Measurements from ENCODE around the gene NNAT.
"Not testable (repeated sequence)": the region's sequence is repeated elsewhere in the genome, so short reads cannot be mapped to it uniquely, and the experiment has no call there.

Gene NNAT

DNA sequence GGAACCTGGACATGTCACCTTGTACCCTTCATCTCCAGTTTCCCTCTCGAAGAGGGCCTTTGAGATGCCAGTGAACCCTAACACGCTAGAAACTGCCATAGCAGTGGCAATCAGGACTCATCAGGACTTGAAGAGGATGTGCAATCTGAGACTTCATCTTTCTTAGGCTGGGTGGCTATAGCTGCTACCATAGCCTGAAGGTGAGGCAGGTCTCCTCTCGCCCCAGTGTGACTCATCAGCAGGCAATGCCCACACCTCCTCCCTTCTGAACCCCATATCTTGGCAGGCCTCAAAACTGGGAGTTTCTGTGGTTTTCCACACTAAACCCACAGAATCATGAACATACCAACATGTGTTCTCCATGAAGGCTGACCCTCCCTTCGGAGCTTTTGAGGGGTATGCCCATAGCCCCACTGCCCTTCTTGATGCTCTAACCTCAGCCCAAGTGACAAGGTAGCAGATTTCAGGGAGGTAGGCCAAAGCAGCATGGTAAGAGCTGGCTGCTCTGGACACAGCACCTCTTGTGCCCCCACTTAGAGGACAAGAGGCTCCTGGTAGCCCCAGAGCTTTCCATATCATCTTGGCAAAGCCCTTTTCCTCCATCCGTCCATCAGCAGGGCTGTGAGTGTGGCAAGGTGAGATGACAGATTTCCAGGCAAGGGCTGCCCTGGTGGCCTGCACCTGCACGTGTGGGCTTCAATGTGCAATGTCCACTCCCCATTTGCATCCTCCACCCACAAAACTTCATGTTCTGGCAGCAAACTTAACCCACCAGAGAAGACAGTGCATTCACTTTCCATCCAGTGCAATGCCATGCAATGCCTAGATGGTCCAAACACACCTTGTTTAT is 4.0 kb downstream of the NNAT start:
- DNase-seq (ENCODE audit: low read depth), result no peak

DNA sequence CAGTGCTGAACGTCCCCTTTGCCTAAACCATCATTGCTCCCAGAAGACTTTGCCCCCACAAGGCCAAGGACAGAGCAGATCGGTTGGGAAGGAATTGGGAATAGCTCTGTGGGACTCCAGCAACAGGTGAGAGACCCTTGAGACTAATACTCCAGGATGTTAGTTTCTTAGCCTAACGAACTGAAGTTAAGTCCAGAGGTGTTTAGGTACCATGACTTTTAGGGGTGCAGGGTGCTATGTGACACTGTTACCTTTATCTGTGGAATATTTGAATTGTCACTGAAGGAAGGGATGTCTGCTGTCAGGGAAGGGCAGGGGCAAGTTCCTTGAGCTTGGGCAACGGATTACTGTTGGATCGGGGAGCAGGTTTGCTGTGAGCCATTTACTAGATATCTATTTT is 4.8 kb downstream of the NNAT start:
- DNase-seq (ENCODE audit: low read depth), result no peak

DNA sequence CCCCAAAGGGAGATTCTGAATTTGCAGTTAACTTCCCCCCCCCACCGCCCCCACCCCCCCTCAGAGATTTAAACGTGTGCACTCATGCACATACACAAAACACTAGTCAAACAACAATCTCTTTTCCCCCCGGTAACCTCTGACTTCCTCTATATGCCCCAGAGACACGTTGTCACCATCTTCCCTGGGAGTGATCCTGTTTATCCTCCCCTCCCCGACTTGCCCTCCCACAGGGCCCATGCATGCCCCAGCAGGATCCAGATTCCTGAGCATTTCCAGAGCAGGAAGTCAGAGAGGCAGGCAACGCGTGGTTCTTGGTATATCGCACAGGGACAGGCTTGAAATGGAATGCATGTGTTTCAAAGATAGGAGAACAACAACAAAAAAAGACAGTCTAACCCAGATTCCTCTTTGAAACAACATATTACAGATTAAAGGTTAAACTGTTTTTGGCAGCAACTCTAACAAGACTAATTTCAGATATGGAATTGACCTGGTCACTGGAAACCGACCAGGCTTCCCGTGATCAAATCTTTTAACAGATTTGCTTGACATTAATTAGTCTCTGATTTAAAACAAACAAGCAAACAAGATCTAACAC is 5.3 kb downstream of the NNAT start:
- no peak for DNase-seq (ENCODE audit: low read depth)

DNA sequence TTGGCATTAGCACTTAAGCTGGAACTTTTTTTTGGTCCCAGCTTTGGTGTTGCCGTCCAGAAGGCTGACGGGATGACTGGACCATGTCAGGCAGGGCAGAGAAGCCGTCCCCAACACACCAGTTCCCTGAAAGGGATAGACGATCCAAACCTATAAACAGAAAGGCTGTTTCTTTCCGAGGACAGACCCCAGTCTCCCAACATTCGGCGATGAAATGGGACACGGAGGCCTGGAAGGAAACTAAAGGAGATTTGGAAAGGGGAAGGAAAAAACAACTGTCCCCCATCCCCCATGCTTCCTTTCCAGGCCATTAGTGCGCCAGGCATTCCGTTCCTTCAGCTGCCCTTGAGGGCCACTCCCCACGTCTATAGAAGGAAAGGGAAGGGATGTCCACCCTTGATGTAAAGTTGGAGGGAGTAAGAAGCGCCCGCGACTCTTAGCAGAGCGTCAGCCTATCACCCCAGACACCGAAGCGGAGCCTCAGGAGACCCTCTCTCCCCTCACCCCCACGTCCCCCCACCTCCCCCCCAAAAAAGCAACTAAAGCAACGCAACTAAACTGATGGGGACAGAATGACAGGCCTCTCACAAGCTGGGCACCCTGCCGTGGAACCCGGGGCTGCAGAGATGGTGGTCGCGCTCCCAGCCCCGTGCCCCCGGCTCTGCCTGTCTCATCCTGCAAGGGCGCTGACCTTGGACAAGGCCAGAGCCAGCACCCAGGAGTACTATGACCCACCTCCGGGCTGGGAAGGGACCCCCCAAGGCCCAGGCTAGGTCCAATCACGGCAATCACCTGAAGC is 6.0 kb downstream of the NNAT start:
- DNase-seq (ENCODE audit: low read depth), result no peak

DNA sequence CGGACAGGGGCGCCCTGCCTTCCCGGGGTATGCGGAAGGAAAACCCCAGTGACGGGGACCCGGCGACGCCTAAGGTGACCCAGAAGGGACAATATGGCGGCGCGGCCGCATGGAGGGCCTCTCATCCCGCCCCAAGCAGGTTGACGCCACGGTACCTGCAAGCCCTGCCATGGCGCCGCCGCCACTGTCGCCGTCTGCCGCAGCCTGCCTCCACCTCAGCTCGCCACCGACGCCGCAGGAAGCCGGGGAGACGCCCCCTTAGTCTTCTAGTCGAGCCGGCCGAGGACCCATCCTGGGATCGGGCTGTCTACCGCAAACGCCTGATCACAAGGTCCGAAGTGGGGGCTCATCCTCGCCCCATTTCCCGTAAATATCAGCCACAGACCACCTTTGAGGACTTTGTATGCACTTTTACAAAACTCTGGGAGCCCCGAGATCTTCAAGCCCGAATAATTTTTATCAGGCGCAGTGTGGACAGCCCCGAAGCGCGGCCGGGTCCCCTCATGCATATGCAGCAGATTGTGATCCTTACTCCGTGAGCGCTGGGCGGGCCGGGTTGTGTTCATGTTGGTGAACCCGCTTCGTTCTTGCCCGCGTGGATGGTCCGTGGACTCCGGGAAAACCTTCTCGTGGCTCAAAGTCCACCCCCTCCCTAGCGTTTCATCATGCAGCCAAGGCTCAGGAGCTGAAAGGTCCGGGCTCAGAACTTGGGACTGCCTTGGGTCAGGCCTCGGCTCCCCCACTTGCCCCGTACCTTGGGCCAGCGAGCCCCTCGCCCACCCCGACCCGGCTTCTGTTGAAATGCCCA is 6.8 kb downstream of the NNAT start, which contains the start of gene BLCAP:
BLCAP (minus strand) TSS at position 239 of the 808 bp plus-strand sequence. CDS start 8,702 bp downstream, outside the sequence.
- DNase-seq (ENCODE audit: low read depth), result peak; percentile 87

DNA sequence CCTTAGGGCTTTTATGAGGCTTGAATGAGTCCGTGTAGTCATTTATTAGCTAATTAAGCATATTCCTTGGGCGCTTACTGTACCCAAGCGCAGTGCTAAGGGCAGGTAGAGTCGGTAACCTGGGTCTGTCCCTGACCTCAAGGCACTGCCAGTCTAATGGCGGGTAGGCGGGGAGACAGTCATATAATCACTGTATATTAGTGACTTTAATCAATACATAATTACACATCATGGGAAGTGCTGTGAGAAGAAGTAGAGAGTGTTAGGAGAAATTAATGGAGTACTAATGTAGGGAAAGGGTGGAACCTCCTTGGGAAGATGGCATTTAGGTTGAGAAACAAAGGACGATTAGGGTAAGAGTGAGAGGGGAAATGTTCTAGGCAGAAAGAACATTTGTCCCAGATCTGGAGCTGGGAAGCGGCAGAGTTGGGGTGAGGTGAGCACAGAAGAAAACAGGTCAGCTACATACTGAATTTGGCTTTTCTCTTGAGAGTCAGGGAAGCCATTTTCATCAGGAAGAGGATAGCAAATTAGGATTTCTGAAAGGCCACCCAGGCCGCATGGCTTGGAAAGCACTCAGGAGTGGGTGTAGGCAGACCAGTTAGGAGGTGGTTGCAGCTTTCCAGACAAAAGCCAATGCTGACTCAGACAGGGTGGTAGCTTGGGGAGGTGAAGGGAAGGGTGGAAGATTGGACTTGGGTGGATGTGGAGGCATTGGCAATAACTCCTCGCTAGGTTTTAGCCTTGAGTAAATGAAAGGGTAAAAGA is 7.6 kb downstream of the NNAT start:
- DNase-seq (ENCODE audit: low read depth), result no peak

DNA sequence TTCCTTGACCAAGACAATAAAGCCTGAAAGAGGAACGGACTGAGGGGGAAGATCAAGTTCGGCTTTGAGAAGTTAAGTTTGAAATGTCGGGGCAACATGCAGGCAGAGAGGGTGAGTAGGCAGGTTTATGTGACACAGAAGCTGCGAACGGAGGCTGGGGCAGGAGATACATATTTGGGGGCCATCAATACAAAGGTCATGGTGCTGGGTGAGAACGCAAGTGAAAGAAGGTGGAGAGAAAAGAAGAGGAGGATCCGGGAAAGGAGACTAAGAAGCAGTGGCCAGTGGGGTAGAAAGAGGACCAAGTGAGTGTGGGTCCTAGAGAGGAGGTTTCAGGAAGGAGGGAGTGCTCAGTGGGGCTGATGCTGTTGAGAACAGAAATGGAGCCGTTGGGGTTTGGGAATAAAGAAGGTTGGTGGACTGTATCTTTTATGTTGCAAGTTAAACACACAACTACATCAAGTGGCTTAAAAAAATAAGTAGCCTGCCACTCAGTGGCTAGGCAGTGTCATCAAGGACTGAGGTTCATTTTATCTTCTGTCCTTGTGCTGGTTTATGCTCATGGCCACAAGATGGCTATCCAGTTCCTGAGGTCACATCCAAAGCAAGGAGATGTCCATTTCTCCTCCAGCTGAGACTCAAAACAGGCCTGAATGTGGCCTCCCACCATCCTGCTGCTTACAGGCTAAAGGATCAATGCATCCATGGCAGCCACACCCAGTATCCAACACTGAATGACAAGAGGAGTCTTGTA is 8.3 kb downstream of the NNAT start:
- DNase-seq (ENCODE audit: low read depth), result no peak

DNA sequence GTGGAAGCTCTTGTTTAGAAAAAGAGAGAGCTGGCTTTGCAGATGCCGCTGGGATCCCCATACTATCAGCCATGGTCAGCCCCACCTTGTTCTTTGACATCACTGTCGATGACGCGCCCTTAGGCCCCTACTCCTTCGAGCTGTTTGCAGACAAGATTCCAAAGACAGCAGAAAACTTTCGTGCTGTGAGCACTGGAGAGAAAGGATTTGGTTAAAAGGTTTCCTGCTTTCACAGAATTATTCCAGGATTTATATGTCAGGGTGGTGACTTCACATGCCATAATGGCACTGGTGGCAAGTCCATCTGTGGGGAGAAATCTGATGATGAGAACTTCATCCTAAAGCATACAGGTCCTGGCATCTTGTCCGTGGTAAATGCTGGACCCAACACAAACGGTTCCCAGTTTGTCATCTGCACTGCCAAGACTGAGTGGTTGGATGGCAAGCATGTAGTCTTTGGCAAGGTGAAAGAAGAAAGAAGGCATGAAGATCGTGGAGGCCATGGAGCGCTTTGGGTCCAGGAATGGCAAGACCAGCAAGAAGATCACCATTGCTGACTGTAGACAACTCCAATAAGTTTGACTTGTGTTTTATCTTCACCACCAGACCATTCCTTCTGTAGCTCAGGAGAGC is 9.0 kb downstream of the NNAT start:
- DNase-seq (ENCODE audit: low read depth), result no peak

DNA sequence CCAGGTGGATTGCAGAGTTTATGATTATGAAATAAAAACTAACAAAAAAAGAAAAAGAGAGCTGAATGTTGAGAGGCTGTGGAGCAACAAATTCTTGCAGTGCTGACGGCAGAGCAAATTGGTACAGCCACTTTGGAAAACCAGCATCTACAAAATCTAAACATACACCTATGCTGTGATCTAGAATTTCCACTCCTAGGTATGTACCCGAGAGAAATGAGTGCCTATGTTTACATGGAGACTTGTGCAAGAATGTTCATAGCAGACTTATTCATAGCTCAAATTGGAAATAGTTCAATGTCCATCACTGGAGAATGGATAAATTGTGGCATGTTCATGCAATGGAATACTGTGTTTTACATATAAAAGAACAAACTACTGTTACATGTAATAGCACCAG is 9.6 kb downstream of the NNAT start:
- DNase-seq (ENCODE audit: low read depth), result no peak

DNA sequence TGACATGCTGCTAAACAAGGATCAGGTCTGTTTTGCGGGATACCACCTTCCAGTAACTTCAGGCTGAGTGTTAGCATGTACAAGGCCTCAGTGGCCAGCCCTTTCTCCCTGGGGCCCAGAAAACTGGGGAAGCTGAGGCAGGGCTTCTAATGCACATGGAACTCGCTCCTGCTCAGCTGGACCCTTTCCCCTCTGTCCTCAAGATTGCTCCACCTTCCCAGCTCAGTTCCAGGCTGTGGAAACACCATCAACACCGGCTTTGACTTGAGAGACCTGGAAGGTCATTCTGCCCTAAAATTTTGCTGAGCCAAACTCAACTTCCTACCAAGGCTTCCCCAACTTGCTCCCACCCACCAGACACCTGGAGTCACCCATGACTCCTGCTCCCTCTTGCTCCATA is 10.8 kb downstream of the NNAT start:
- no peak for DNase-seq (ENCODE audit: low read depth)

DNA sequence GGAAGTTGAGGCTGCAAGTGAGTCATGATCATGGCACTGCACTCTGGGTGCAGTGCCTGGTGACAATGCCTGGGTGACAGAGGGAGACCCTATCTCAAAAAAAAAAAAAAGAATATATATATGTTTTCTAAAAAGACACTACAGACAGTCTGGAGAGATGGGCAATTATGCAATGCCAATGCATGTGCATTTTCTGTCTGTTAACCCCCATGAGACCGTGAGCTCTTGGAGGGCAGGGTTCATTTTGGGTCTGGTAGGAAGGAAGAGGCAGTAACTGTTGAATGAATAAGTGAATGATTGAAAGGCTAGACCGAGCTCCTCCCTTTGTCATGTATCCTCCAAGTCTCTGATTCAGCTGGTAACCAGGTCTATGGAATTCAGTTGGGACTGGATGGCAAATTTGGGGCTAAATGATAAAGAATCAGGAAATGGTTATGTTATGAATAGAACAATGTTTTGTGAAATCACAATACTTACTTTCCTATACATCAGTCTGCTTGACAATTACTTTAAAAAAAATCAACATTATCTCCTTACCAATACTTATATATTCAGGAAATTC is 12.2 kb downstream of the NNAT start:
- DNase-seq (ENCODE audit: low read depth), result no peak

DNA sequence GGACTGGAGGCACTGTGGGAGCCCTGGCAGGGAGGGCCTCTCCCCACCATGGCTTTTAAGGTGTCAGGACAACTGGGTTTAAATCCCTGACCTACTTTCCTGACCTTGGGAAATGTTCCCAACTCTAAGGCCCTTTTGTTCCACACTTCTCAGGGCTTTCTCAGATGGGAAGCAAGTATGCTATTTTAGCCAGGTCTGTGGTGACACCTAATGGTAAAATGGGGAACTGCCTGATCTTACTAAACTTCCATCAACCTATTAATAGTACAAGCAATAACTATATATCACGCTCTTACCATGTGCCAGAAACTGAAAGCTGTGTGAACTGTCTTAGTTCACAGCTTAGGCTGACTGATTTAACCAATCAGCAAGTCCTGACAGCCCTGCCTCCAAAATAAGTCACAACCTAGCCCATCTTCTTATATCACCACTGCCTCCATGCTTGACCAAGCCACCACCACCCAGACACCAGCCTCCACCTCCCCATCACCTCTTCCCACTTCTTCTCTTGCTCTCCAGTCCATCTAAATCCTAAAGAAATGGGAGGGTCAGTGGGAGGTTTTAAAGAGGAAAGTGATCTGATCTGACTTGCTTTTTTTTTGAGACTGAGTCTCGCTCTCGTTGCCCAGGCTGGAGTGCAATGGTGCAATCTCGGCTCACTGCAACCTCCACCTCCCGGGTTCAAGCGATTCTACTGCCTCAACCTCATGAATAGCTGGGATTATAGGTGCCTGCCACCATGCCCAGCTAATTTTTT is 13.5 kb downstream of the NNAT start:
- no peak for DNase-seq (ENCODE audit: low read depth)

DNA sequence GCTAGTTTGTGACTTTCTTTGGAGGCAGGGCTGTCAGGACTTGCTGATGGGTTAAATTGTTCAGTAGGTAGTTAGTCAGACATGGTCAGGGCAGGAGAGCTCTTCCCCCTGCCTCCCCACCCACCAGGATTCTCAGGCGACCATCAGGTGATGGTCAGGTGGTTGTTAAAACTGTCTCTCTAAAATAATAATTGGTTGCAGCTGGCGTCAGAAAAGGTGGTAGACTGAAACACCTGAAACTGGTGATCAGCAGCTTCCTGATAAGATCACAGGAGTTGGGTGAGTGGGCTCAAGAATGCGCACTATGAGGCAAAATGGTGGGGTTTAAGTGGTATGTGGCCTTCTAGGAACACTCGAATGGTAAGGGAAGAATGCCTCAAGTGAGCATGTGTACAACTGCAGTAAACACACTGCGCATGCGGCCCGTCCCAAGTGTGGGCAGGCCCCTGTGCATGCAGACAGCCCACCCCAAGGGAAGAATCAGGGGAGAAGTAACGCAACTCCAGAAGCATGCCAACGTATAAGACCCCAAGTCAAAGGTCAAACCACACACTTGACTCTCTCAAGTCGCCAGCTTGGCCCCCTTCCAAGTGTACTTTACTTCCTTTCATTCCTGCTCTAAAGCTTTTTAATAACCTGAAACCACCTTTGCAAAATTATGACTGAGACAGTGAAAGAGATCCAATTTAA is 14.5 kb downstream of the NNAT start:
- no peak for DNase-seq (ENCODE audit: low read depth)

DNA sequence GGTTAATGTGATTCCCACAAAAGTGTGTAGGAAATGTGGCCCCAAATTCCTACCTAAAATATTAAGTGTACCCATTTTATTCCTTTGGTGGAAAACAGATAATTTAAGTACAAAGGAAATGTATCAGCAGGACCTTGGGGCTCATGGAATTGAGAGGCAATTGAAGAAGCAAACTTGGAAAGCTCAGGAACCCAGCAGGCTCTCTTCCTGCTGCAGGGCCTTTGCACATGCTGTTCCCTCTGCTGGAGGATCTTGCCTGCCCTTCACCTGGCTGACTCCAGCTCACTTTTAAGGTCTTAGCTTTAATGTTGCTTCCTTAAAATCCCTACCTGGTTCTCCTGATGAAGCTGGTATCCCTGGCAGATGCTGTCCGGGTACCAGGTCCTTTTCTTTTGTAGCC is 16.5 kb downstream of the NNAT start:
- DNase-seq (ENCODE audit: low read depth), result no peak

DNA sequence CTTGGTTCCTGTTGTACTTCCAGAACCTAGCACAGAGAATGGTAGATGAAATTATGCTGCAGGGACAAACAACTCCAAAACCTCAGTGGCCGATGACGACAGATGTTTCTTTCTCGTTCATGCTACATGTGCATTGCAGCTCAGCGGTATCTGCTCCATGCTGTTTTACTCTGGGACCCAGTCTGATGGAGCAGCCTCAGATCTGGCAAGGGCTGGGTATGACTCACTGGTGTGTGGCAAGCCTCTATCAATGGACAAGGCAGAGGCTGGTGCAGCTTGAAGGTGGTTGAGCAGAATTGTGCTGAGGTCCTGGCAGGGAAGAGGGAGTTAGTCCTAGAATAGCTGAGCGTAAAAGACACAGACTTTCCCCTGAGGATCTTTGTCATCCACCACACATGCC is 17.0 kb downstream of the NNAT start:
- no peak for DNase-seq (ENCODE audit: low read depth)

DNA sequence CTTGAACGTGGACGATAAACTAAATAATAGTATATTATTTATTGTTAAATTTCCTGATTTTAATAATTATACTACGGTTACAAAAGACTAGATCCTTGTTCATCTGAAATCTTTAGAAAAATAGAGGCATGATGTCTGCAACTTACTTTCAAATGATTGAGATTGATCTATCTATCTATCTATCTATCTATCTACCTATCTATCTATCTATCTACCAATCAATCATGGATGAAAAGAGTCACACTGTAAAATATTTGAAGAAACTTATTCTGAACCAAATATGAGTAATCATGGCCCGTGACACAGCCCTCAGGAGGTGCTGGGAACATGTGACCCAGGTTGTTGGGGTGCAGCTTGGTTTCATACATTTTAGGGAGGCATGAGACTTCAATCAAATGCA is 18.4 kb downstream of the NNAT start:
- no peak for DNase-seq (ENCODE audit: low read depth)

DNA sequence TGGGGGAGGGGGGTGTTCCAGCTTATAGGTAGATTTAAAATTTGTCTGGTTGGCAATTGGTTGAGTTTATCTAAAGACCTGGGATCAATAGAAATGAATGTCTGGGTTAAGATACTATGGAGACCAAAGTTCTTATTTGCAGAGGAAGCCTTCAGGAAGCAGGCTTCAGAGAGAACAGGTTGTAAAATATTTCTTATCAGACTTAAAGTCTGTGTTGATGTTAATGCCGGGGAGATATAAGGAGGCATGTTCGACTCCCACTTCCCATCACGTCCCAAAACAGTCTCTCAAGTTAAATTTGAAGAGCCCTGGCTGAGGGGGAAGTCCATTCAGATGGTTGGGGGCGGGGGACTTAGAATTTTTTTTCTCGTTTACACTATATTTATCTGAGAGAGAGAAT is 19.0 kb downstream of the NNAT start:
- no peak for DNase-seq (ENCODE audit: low read depth)

DNA sequence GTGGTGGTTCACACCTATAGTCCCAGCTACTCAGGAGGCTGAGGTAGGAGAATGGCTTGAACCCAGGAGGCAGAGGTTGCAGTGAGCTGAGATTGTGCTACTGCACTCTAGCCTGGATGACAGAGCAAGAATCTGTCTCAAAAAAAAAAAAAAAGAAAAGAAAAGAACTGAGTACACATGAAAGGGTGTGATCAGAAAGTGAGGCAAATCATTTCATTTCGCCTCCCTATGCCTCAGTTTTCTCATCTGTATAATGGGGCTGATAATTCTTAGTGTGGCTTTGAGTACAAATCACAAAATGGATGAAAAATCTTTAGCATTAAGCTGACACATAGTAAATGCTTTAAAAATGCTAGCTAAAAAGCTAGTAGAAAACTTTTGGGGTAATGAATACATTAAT is 19.8 kb downstream of the NNAT start:
- DNase-seq (ENCODE audit: low read depth), result not testable (repeated sequence)

Data from activated T-helper 9 cell treated with anti-CD3 and anti-CD28 coated beads, Interleukin-2, amount 50 U/mL, for 16 hours (primary cell).